Ammon's horn (tissue), 1 donor: Measurements from ENCODE around the gene FXR2.

ENCODE experiments used
- DNase-seq: peaks from one replicate; pipeline ENCODE4 v3.0.0-alpha.2; 2016; ENCODE audit warnings: low spot score

Gene FXR2

GRCh38 chr17:7570351-7570750 is 44.3 kb downstream of the FXR2 start:
- no peak for DNase-seq

- DNase-seq = no peak
Observed at GRCh38 chr17:7569571-7569970, 45.1 kb downstream of the FXR2 start.

DNA sequence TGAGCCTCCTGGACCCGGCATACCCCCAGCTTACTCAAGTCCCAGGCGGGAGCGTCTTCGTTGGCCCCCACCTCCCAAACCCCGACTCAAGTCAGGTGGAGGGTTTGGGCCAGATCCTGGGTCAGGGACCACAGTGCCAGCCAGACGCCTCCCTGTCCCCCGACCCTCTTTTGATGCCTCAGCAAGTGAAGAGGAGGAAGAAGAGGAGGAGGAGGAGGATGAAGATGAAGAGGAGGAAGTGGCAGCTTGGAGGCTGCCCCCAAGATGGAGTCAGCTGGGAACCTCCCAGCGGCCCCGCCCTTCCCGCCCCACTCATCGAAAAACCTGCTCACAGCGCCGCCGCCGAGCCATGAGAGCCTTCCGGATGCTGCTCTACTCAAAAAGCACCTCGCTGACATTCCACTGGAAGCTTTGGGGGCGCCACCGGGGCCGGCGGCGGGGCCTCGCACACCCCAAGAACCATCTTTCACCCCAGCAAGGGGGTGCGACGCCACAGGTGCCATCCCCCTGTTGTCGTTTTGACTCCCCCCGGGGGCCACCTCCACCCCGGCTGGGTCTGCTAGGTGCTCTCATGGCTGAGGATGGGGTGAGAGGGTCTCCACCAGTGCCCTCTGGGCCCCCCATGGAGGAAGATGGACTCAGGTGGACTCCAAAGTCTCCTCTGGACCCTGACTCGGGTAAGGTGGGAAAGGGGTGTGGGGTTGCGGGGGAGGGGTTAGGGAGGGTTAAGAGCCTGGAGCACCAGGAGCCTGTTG is 51.4 kb downstream of the FXR2 start:
- no peak for DNase-seq

DNA sequence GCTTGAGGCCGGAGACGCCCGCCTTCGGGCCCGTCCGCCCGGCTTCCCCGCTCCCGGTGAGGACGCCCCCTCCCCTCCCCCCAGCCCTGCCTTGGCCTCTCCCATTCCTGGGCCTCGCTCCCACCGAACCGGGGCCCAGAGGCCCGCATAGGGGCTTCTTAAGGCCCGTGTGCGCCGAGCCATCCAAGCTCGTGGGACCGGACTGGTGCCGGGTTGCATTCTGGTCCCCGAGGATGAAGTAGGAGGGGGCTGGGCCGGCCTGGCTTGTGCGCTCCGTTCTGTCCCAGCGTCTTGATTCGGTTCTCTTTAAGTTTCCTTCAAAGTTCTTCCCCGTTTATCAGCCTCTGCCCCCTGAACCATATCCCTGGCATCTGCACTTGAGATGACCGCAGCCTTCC is 52.5 kb downstream of the FXR2 start:
- DNase-seq = no peak

DNA sequence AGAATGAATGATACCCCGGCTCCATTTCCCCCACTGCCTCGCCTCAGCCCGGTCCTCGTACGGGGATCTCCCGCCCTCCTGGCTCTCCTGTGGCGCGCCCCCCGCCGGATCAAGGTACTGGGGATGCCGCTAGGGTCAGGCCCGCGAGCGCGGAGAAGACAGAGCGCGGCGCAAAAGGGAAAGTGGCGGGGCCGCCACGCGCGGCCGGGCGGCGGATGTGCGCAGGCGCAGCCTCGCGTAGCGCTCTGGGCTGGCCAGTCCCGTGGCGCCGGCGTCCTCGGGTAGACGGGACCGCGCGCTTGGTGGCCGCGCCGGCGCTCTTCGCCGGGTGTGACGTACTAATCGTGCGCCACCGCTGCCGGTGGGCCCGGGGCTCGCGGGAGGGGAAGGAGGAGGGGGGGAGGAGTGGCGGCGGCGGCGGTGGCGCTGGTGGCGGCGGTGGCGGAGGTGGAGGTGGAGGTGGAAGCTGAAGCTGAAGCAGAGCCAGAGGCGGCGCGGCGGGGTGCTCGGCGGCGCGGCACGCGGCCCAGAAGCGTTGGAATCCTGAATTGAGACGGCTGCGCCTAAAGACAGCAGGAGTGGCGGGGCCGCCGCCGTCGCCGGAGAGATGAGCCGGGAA is 53.0 kb downstream of the FXR2 start, which contains the start of gene SENP3:
Gene SENP3 (plus strand): TSS at position 331 of the 619 bp plus-strand sequence. CDS start 1,158 bp downstream, outside the sequence.
- peak; percentile 88 for DNase-seq

GRCh38 chr17:7561028-7561575 is 53.6 kb downstream of the FXR2 start:
- peak; percentile 89 for DNase-seq

GRCh38 chr17:7560172-7561027 is 54.3 kb downstream of the FXR2 start:
- no peak for DNase-seq

- DNase-seq = no peak
Observed at GRCh38 chr17:7559320-7560171, 55.2 kb downstream of the FXR2 start.

DNA sequence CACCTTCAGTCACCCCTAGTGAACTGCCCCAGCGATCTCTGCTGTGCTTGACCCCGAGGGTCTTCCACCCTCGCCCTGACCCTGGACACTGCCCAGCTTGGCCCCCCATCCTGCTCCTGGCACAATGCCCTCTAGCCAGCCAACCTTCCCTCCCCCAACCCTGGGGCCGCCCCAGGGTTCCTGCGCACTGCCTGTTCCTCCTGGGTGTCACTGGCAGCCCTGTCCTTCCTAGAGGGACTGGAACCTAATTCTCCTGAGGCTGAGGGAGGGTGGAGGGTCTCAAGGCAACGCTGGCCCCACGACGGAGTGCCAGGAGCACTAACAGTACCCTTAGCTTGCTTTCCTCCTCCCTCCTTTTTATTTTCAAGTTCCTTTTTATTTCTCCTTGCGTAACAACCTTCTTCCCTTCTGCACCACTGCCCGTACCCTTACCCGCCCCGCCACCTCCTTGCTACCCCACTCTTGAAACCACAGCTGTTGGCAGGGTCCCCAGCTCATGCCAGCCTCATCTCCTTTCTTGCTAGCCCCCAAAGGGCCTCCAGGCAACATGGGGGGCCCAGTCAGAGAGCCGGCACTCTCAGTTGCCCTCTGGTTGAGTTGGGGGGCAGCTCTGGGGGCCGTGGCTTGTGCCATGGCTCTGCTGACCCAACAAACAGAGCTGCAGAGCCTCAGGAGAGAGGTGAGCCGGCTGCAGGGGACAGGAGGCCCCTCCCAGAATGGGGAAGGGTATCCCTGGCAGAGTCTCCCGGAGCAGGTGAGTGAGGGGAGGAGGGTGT is 56.0 kb downstream of the FXR2 start, which contains the start of gene TNFSF13:
Gene TNFSF13 (plus strand): TSS at position 207 of the 776 bp plus-strand sequence. CDS start 290 bp downstream, at position 497.
- DNase-seq = peak; percentile 62

GRCh38 chr17:7557775-7558543 is 56.7 kb downstream of the FXR2 start:
- DNase-seq = peak; percentile 88

- no peak for DNase-seq
Observed at GRCh38 chr17:7557147-7557764, 57.4 kb downstream of the FXR2 start.

GRCh38 chr17:7556627-7557026 is 58.1 kb downstream of the FXR2 start:
- DNase-seq = no peak

DNA sequence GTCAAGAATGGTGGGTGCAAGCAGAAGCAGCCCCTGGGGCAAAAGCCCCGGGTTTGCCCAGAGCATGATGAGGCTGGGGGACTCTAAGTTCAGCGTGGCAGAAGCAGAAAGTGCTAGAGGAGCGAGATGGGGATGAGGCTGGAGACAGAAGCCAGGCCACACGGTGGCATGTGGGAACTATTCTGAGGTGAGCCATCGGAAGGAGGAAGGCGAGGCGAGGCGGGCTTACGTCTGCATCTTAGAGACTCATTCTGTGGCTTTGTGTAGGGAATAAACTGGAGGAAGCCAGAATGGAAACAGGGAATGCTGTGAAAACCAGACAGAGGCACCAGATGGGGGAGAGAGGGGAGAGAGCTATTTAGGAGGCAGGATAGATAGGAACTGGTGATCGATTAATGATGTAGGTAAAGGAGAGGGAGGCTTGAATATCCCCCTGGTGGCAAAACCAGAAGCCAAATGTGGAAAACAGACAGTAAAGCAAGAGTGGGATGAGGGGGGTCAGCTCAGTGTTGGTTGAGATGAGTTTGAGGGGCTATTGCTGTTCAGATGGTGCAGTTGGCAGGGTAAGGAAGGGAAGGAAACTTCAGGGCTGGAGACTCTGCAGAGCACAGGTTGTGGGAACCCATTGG is 59.3 kb downstream of the FXR2 start:
- DNase-seq = no peak

DNA sequence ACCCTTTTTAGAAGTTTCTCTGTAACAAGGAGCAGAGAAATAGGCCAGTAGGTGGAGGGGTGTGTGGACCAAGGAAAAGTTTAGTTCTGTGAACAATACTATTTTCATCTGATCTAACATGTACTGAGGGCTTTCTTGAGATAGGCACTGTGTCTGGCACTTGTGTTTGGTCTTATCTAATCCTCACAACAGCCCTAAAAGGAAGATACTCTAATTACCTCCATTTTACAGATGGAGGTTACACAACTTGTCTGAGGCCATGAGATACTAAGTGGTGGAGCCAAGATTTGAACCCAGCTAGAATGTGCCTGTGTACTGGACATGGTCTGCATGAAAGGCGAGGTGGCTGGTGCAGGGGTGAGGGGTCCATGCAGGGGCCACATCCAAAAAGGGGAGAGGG is 61.3 kb downstream of the FXR2 start:
- DNase-seq = no peak

DNA sequence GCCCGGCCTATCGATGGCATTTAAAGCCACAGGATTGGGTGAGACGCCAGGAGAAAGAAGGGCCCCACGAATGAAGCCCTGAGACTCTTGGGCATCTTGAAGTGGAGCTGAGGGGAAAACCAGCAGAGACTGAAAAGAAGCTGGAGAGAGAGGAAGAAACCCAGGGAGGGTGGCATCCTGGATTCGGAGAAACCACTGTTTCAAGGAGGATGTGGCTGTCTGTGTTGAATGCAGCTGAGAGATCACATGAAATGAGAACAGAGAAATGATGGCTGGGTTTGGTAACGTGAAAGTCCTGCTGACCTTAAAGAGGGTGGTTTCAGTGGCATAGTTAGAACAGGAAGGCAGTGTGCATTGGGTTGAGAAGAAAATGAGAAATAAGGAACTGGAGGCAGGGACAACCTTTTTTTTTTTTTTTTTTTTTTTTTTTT is 62.1 kb downstream of the FXR2 start:
- DNase-seq = peak; percentile 62

GRCh38 chr17:7551396-7551795 is 63.3 kb downstream of the FXR2 start:
- DNase-seq = no peak

GRCh38 chr17:7550344-7550743 is 64.4 kb downstream of the FXR2 start:
- DNase-seq = no peak

GRCh38 chr17:7549401-7550055 is 65.2 kb downstream of the FXR2 start:
- DNase-seq = no peak
